GM19468 (cell line): ENCODE data around the gene CUEDC1.
"Not testable (repeated sequence)": the region's sequence is repeated elsewhere in the genome, so short reads cannot be mapped to it uniquely, and the experiment has no call there.

Experiments used
- ATAC-seq: cut with Tn5 transposase; IDR thresholded peaks from one replicate; pipeline ENCODE4 v1.9.1; 2021; ENCODE audit warnings: mild to moderate bottlenecking, moderate library complexity, moderate number of reproducible peaks; ENCODE audit not compliant: unreplicated experiment; ENCODE audit errors: extremely low read depth

The CUEDC1 gene

DNA sequence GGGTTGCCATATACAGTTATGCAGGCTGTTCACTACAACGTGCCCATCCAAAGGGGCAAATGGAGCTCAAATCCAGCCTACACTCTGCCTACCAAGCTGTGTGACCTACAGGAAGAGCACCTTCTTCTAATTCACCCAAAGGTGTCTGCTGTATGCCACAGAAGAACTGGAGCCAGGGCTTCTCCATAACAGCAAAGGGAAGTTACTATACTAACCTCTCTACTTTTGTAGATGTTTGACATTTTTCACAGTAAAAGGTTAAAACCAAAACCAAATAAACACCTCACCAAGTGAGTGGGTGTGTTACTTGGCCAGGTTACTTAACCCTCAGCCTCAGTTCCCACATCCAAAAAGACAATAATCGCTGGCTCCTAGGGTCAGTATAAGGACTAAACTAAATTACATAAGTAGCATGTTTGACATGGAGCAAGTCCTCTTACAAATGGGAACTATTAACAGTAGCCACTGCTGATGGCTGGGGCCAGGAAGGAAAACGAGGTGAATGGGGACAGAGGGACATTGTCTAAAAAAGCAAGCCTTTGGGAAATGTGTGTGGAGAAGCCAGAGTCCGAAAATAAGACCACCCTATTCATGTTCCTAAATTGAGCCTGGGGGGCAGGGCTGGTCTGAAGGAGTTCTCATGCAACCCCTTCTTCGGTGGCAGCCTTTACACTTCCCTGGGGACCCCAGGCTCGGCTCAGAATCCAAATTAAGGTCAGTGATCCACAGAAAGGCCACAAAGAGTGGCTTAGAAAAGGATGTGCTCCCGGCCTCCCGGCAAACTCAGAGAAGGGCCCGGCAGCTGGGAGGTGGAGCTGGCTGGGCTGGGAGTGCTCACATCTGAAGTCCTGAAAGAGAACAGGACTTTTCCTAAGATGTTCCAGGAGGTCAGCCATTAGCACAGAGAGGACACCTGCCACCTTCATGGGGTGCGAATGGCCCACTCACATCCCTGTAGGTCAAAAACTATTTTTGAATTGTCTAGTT lies 13.5 kb downstream of the CUEDC1 start:
- ATAC-seq = no peak

DNA sequence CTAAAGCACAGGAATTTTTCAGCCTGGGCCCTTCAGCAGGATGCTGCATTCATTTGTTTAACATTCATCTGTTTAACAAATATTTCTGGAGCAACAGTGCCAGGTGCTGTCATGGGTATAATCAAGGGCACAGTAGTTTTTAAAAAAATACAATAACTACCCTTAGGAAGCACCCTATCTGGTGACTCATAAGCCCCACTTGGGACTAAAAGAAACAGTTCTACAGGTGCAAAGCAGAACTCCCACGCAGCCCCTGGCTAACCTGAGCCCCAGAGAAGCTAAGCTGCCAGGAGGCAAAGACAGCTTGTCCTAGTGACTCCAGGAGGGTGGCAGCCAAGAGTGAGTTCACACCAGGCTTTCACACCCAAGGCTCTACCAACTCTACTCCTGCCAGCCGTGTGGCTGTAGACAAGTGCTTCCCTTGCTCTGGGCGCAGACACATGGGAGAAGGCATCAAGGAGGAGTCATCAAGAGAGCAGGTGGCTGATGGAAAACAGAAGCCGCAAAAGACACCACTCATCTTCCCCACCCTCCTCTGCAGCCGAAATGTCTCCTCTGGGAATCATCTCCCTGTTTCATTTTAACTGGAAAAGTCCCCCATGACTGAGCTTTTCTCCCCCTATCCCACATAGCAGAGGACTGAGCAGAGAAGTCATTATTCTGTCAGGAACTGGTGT lies 14.4 kb downstream of the CUEDC1 start:
- ATAC-seq = no peak

DNA sequence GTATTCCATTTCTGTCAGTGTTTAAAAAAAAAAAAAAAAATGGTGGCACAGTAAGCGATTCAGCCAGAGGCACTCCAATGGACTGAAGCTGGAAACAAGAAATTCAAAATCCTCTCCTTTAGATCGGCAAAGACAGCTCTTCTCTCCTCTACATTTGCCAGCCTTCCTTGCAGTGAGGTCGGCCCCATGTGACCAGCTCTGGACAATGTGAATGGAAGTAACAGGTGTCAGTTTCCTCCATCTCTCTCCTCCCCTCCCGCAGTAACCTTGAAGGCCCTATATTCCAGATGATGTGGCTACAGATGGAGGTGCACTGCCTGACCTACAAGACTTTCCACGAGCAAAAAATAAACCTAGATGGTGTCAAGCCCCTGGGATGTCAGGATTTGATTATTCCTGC lies 15.0 kb downstream of the CUEDC1 start:
- ATAC-seq = no peak

DNA sequence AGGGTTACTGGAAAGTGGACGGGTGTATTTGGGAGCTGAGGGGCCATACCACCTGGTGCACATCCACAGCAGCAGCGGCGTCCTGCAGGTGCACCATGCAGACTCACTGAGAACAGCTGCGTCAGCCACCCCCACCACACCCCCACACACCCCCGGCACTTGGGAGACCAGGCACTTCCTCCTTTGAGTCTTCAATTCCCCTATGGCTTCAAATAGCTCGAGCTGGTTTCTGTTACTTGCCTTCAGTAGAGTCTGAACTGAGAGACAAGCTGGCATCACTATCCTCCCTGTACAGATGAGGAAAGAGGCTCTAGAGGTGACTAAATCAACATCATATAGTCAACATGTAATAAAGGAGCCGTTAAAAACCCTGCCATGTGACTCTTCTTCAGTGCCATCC lies 15.4 kb downstream of the CUEDC1 start:
- peak; percentile 55 for ATAC-seq

DNA sequence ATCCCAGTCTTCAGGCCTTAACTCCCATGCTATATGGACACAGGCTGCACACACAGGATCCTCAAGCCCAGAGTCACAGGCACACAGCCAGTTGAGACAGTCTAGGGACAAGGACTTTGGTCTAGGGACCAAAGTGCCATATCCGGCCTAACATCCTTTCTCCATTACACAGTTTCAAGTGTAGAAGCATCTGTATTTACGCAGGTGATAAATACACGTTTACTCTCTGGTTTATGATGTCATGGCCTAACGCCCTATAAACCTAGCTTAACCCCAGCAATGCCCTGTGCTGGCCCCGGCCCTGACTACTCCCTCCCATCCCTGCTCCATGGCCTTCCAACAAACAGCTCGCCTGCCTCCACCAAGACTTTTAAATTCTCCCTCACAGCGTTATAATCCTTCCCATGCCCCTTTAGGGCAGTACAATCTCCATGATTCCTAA lies 17.1 kb downstream of the CUEDC1 start:
- ATAC-seq = no peak

DNA sequence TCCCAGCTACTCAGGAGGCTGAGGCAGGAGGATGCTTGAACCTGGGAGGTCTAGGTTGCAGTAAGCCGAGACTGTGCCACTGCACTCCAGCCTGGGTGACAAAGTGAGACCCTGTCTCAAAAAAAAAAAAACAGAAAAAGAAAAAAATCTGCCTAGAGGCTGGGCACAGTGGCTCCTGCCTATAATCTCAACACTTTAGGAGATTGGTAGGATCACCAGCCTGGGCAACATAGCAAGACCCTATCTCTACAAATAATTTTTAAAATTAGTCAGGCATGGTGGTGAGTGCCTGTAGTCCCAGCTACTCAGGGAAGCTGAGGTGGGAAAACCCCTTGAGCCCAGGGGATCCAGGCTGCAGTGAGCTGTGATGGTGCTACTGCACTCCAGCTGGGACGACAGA lies 17.7 kb downstream of the CUEDC1 start:
- no peak for ATAC-seq

DNA sequence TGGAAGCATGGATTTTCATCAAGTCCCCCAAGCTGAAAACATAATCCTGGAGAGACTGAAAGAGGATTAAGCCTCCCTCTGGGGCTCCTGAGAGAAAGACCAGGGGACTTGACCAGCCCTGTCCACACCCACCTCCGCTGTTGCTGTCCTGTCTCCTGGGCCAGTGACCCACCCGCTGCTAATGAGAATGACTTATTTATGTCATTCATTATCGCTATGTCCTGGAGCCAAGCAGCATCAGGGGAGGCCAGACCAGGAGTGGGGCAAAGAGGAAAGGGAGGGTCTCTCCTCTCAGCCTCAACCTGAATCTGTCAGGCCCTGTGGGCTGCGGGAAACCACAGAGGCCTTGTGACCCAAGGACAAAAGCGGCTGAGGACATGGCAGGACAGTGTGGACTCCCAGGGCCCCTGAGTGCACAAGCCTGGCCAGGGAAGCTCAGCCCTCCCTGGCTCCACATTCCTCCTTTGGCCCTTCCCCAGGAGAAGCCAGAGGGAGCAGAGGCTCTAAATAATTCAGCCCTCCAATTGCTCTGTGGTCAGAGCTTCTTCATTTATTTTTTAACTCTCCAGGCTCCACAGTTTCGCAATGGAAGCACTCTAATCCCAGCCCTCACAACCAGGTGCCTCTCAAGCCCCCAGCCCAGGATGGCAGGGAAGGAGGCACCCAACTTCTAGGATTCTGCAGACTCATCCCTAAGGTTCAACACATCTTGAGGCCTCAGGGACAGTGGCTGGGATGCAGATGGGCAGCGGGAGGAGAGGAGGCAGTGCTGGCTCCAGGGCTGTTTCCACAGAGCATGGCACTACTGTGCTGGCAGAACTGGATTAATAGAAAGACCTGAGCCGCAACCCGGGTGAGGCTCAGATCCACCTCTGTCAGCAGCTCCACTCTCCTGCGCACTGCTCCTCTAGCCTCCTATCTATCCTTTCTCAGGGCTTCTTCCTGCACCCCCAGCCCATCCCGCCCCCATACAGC lies 19.1 kb downstream of the CUEDC1 start:
- ATAC-seq = no peak

DNA sequence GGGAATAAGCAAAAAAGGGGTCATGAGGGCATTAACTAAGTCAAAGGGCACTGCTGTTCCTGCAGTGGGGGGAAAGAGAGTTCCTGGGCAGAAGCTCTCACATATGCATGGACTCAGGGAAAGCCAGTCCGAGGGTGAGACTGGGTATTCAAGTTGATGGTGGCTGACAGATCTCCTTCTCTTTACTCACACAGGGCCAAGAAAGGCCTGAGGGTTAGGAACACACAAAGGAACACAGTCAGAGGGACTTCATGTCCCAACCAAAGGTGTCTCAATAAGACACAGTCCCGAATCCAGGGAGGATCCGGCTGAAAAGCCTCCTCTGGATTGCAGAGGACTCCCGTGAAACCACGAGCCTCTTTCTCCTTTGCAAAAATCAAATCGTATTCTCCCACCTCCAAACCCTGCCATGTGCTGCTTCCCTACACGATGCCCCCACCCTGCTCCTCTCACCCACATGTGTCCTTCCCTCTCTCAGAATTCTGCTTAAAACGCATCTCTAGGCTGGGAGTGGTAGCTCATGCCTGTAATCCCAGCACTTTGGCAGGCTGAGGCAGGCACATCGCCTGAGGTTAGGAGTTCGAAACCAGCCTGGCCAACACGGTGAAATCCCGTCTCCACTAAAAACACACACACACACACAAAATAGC lies 23.6 kb downstream of the CUEDC1 start:
- no peak for ATAC-seq

DNA sequence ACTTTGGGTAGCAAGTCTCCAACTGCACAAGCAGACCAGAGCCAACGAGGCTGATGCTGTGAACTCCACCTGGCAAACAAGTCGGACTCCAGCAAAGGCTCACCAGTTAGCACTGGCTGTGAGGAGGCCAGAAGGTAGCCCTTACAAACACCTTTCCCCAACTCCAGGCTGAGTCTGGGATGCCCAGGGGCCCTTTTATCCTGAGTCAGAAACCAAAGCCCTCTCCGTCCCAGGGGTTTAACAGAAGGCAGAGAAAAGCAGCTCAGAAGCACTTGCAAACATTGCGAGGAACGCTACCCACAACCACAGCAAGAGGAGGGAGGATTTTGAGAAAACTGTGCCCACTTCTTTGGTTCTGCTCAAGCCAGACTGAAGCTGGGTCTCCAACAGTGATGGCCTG lies 25.0 kb downstream of the CUEDC1 start:
- ATAC-seq = no peak

DNA sequence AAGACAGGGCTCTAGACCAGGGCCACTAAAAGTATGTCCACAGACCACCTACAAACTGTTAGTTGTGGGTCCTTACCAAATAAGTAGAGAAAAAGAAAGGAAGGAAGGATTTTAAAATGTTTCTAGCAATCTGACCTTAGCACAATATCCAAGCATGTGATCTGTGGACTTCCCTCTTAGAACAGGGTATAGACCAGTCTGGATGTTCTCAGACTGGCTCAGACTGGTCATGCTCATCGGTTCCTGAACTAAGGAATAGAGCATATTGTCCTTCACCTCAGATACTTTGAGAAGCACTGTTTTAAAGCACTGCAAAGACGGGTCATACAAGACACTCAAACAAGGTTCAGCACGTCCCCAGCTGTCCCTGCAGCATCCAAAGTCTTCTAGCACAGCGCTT lies 25.8 kb downstream of the CUEDC1 start:
- ATAC-seq = no peak

DNA sequence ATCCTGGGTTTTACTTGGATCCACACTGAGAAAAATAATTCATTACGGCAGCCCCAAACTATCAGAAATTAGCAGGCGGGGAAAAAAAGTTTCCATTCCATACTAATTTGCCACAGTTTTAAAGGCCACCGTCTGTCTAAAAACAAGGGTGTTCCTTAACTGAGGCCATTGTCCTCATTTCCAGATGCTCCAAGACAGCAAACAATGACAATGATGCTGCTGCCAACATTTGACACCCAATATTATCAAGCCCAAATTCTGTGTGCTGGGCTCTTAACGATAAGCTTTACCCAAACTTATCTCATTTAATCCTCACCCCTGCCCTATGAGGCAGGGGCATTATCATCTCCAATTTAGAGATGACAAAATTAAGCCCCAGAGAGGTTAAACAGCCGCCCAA lies 26.3 kb downstream of the CUEDC1 start:
- no peak for ATAC-seq

DNA sequence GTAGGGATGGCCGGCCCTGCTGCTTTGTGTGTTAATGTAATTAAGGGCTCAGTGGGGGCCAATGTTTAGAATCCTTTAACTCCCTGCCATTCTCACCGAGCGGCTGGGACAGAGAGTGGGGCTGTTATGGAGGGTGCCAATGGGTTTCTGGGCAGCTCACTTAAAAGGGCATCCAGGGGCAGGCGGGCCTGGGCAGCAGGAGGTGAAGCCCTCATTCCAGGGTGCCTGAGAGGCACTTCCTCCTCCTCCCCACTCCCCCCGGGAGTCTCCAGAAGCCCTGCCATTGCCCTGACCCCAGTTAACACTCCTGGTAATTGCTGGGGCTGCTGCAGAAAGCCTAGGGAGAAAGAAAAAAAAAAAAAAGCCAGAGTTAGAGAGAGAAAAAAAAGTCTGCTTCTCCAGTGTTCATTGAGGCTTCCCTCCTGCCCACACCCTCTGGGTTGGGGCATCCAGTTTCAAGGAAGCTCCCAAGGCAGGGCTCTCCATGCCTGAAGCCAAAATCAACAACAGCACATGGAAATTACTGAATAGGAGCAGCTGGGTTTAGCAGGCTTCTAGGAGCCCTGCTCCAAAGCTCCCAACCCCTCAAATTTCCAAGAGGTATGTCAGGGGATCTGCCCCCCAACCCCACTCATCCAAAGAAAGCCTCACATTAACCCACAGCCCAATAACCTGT lies 28.0 kb downstream of the CUEDC1 start:
- ATAC-seq = no peak

DNA sequence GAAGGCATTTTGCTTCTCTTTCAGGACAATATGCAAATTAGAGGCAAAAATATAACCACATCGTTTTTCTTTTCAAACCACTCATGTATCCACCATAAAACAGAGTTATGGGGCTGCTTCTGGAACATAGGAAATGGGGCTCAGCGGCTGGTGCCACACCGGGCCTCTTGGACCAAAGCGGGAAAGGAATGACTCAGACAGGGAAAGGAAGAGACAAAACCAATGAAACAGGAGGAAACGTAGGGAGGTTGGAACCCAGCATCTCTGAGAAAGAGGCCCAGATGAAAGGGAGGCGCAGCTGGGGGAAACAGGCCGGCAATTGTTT lies 28.5 kb downstream of the CUEDC1 start:
- ATAC-seq = no peak

DNA sequence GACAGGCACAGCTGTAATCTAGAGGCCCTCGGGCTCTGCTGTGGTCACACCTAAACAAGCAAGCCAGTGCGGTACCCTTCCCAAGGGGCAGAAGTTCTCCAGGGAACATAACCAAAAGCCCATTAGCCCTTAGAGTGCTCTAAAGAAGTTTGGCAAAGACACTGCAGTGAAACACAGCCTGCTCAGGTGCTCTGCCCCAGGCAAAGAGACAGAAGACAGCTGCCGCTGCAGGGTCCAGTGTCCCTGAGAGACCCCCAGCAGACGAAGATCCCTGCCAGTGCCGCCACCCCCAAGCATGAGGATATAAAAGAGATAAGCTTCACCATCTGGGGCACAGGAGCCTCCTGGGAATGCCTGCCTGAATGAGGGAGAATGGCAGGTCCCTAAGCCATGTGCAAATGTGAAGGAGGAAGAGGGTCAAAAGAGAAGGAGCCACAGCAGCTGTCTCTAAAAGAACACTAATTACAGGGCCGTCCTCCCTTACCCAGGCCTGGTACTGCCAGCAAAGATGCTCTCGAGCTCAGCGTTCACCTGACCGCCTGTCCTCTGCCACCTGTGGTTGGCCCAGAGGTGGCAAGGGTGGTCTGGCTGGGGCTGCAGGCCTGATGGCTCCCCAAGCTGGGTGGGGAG lies 29.7 kb downstream of the CUEDC1 start:
- ATAC-seq = no peak

DNA sequence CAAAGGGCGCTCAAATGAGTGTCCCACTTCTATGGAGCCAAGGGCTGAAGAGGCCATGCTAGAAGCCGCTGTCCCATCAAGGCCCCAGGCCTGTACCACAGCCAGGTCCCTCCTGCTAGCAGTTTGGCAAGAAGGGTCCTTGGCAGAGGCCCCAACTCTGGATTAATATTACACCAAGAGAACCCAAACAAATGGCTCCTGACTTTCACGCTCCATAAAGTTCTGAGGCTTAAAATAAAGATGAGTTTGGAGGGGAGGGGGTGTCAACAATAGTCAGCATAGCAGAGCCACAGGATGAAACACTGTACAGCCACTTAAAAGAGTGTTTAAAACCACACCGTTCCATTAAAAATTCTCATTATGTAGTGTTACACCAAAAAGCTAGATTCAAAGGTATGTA lies 30.5 kb downstream of the CUEDC1 start:
- no peak for ATAC-seq

DNA sequence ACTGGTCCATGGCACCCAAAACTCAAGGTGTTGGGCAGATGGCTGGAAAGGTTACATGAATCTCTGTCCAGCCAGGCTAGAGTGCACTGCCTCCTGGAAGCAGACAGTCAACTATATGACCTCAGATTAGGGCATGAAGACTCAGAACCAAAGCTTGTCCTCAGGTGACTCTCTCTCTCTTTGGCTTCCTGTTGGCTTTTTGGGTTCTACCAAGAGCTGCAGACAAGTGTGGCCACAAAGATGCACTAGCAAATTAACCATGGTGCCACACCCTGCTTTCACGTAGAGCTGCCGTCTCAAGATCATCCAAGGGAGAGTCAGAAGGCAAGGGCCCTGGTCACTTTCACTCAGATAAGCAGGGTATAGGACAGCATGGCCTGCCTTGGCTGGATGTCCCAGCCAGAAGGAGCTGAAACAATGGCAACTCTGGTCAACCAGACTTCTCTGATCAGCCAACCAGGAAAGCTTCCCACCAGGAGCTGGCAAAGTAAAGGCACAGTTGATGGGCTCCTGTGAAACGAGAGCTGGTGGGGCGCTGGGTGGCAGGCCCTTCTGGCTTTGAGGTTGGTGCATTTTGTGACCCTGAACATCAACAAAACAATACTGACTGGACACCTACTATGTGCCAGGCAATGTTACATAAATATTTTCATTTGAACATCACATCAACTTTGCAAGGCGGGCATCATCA lies 31.9 kb downstream of the CUEDC1 start:
- ATAC-seq = no peak

DNA sequence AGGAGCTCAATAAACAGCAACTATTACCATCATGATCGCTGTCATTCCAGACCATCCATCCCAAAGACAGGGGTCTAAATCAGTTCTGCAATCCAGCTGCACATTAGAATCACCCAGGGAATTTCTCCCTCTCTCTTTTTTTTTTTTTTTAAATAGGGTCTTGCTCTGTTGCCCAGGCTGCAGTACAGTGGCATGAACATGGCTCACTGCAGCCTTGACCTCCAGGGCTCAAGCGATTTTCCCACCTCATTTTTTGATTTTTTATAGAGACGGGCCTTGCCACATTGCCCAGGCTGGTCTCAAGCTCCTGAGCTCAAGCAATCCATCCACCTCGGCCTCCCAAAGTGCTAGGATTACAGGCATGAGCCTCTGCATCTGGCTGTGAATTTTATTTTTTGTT lies 32.5 kb downstream of the CUEDC1 start:
- ATAC-seq = not testable (repeated sequence)

DNA sequence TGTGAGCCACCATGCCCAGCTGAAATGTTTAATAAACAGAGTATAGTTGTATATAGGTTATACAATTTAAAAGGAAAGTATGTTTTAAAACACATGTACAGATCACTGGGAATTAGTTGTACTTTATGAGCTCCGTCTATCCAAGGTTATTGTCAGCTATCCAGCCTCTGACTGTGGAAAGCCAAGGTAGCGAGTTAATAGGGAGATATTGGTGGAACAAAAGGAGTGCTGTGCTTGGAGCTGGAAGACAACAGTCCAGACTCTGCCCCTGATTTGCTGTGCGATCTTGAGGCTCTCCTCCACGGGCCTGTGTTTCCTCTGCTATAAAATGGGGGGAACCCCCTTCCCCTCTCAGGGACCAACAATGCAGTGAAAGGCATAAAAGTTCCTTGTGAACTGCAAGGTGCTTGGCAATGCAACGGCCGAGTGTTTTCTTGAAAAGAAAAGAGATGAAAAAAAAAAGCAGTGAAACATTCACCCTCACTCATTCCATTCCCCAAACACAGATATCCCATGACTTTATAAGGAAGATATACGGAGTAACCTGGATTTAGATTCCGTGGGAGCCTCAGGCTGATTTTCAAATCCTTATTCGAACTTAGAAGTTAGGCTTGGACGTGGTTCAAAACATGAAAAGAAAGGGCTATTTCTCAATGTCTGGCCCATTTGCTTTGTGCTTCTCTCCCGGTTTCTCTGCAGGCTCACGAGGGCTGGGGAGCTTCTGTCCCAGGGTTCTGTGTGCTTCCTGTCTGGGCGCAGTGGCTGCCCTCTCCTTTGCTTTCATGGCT lies 34.1 kb downstream of the CUEDC1 start:
- no peak for ATAC-seq
